Tibial nerve (tissue), 4 donors: ENCODE results near the gene NFIB.

Source experiments
- EP300 ChIP-seq, 2 donors: sonication (generic); formaldehyde crosslinking; IDR thresholded peaks; one replicate each; pipeline ENCODE4 v1.6.1; 2017; ENCODE audit warnings: antibody characterized with exemption in 2 of 2, mild to moderate bottlenecking in 1 of 2
- TF ChIP-seq, protein P1 (sequence below), 5 experiments: fragments of 200-600 bp in 3 of 5; fragments of 450-650 bp in 2 of 5; sonication (generic) in 3 of 5; IDR thresholded peaks; one replicate each; pipeline ENCODE4 v1.5.1; 2016 to 2019; ENCODE audit warnings: antibody characterized with exemption in 5 of 5, mild to moderate bottlenecking in 3 of 5, moderate library complexity in 2 of 5

DNA sequence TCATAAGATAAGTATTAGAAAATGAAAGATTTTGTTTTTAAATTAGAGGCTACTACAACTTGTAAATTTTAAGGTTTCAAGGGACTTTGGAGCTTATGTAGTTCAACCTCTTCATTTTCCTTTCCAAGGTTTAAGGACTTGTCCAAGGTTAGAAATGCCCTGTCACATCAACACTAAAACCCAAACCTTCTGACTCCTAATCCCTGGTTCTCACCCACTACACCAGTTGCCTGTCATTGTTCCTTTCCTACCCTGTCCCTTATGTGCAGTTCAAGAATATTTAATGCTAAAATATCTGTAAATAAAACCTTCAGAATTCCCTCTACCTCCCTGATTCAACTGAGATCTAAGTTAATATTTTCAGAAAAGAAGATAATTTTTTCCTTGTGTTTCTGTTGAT, 206.4 kb downstream of the NFIB start:
- no peak for TF ChIP-seq EP300 (IDR thresholded peaks at IDR 0.05)
- TF ChIP-seq, protein P1, sequence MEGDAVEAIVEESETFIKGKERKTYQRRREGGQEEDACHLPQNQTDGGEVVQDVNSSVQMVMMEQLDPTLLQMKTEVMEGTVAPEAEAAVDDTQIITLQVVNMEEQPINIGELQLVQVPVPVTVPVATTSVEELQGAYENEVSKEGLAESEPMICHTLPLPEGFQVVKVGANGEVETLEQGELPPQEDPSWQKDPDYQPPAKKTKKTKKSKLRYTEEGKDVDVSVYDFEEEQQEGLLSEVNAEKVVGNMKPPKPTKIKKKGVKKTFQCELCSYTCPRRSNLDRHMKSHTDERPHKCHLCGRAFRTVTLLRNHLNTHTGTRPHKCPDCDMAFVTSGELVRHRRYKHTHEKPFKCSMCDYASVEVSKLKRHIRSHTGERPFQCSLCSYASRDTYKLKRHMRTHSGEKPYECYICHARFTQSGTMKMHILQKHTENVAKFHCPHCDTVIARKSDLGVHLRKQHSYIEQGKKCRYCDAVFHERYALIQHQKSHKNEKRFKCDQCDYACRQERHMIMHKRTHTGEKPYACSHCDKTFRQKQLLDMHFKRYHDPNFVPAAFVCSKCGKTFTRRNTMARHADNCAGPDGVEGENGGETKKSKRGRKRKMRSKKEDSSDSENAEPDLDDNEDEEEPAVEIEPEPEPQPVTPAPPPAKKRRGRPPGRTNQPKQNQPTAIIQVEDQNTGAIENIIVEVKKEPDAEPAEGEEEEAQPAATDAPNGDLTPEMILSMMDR (IDR thresholded peaks at IDR 0.05) = no peak
